K562 (cell line): ENCODE results near the gene STYXL1. TPM values are rescaled to one million over a fixed set of nuclear protein-coding genes. Genes with fewer than 3 reads are reported as not detected.

ENCODE experiments used
- FOXM1 ChIP-seq, 2 experiments: fragments of 450-650 bp in 1 of 2; sonication (generic) in 1 of 2; formaldehyde crosslinking in 1 of 2; IDR thresholded peaks; 2 replicates each; pipeline versions ENCODE4 v1.6.1 to v1.9.0; 2017 to 2022; ENCODE audit warnings: low read depth in 2 of 2, mild to moderate bottlenecking in 2 of 2, missing genetic modification reagents in 1 of 2, moderate library complexity in 1 of 2
- HNRNPK ChIP-seq: fragments of 200-400 bp; formaldehyde crosslinking; IDR thresholded peaks from one replicate; pipeline ENCODE4 v1.6.1; 2018; ENCODE audit warnings: mild to moderate bottlenecking, low read depth, low read length; ENCODE audit not compliant: poor library complexity, severe bottlenecking
- MEIS2 ChIP-seq: fragments of 450-650 bp; IDR thresholded peaks from 2 replicates; pipeline ENCODE4 v1.6.1; 2014; ENCODE audit warnings: mild to moderate bottlenecking; ENCODE audit not compliant: partially characterized antibody
- SPI1 ChIP-seq: IDR thresholded peaks from 2 replicates; pipeline ENCODE4 v1.6.1; 2011; ENCODE audit warnings: low read depth, low read length, control low read depth, borderline replicate concordance
- TOE1 ChIP-seq, 2 experiments: fragments of 450-650 bp in 1 of 2; sonication (generic) in 1 of 2; formaldehyde crosslinking in 1 of 2; IDR thresholded peaks; 2 replicates each; pipeline versions ENCODE4 v1.7.1 to v1.8.0; 2016 to 2022; ENCODE audit warnings: borderline replicate concordance in 2 of 2, mild to moderate bottlenecking in 2 of 2, antibody characterized with exemption in 1 of 2, inconsistent platforms in 1 of 2, low read depth in 1 of 2, missing genetic modification reagents in 1 of 2, moderate library complexity in 1 of 2
- polyA plus RNA-seq, 8 experiments: library from polyadenylated mRNA; depleted of rRNA in 4 of 8; stranded (reverse) in 5 of 8; unstranded in 3 of 8; fragments of >200 nt; fragmentation: Nextera tagmentation in 2 of 8; fragmentation: Illumina TruSeq in 1 of 8; extraction: Ambion mirVana in 2 of 8; extraction: Trizol in 1 of 8; gene quantifications; 2 replicates each; pipeline versions ENCODE4 v1.2.1 to v1.2.3, GENCODE V29; 2011 to 2014; ENCODE audit warnings: inconsistent platforms in 1 of 8, missing spikeins in 1 of 8
- total RNA-seq, 7 experiments: library from RNA; depleted of rRNA in 6 of 7; stranded (reverse); fragments of >200 nt in 6 of 7; fragmentation: Illumina TruSeq in 2 of 7; extraction: Trizol in 2 of 7; gene quantifications; 2 replicates each; pipeline versions ENCODE4 v1.2.1 to v1.2.3, GENCODE V29; 2011 to 2021; ENCODE audit warnings: low replicate concordance in 1 of 7
- TF ChIP-seq, protein P1 (sequence below), 2 experiments: fragments of 450-650 bp; formaldehyde crosslinking in 1 of 2; IDR thresholded peaks; 2 replicates each; pipeline versions ENCODE4 v1.4.0 to v1.6.1; 2014 to 2020; ENCODE audit warnings: mild to moderate bottlenecking in 2 of 2, borderline replicate concordance in 1 of 2, low read depth in 1 of 2

STYXL1 gene
- total and polyA plus RNA-seq, 9 of the 15 experiments (the other 6 are each of a cell fraction or from before 2014, with no cell fraction given) = 36.5 to 97.2 (median 49.9) TPM

DNA sequence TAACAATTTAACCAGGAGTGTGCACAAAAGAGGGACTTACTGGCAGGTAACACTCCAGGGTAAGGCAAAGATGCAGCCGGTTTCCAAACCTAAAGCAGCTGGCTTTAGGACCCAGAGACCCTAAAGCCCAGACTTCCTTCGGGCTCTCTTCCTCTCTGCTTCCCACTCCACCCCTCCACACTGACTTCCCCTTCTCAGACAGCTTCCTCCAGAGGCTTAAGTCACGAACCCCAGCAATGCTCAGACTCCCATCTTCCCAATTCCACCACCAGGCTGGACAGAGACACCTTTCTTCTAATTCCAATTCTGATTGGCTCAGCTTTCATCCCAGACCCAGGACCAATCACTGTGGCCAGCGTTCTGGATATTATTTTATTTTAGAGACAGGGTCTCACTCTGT, 24.8 kb downstream of the STYXL1 start (continued):
- TF ChIP-seq, protein P1, sequence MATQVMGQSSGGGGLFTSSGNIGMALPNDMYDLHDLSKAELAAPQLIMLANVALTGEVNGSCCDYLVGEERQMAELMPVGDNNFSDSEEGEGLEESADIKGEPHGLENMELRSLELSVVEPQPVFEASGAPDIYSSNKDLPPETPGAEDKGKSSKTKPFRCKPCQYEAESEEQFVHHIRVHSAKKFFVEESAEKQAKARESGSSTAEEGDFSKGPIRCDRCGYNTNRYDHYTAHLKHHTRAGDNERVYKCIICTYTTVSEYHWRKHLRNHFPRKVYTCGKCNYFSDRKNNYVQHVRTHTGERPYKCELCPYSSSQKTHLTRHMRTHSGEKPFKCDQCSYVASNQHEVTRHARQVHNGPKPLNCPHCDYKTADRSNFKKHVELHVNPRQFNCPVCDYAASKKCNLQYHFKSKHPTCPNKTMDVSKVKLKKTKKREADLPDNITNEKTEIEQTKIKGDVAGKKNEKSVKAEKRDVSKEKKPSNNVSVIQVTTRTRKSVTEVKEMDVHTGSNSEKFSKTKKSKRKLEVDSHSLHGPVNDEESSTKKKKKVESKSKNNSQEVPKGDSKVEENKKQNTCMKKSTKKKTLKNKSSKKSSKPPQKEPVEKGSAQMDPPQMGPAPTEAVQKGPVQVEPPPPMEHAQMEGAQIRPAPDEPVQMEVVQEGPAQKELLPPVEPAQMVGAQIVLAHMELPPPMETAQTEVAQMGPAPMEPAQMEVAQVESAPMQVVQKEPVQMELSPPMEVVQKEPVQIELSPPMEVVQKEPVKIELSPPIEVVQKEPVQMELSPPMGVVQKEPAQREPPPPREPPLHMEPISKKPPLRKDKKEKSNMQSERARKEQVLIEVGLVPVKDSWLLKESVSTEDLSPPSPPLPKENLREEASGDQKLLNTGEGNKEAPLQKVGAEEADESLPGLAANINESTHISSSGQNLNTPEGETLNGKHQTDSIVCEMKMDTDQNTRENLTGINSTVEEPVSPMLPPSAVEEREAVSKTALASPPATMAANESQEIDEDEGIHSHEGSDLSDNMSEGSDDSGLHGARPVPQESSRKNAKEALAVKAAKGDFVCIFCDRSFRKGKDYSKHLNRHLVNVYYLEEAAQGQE (IDR thresholded peaks at IDR 0.05; ENCODE audit: borderline replicate concordance) = peak; percentile 40; the same call in 1 of the 2 replicates
- TF ChIP-seq, protein P1 (CRISPR knock-in tag; IDR thresholded peaks at IDR 0.05; ENCODE audit: low read depth) = no peak
- TF ChIP-seq SPI1 (peak; percentile 95), MEIS2 (no peak), TOE1 (IDR thresholded peaks at IDR 0.05; ENCODE audit: borderline replicate concordance) (0 out of 2 replicates have a peak, but pooled peaks have one; percentile 40), TOE1 (CRISPR knock-in tag; IDR thresholded peaks at IDR 0.05; ENCODE audit: borderline replicate concordance, low read depth) (no peak), HNRNPK (no peak), FOXM1 (IDR thresholded peaks at IDR 0.05; ENCODE audit: low read depth) (peak; percentile 46; the same call in 1 of the 2 replicates), FOXM1 (CRISPR knock-in tag; IDR thresholded peaks at IDR 0.05; ENCODE audit: low read depth) (no peak)
